ENCODE measurements around the gene DSCAM. TPM values are rescaled to one million over a fixed set of nuclear protein-coding genes. Genes with fewer than 3 reads are reported as not detected.

The DSCAM gene
- total and polyA plus RNA-seq, 2 experiments from 2014 or later = 0.07 TPM; not detected in 1

GRCh38 chr21:40623528-40623927, 223.4 kb downstream of the DSCAM start:
- H3K4me3 ChIP-seq = 0 out of 2 replicates have a peak overlapping the region, but pooled peaks have one; percentile 5
- H3K4me2 ChIP-seq = peak overlapping the region; percentile 6; the same call in 1 of the 2 replicates
- no peak overlapping the region for H3K27ac ChIP-seq (ENCODE audit: low read depth)
- Mint-ChIP-seq H3K36me3 (ENCODE audit: low read depth) (peaks cover 9% of the 10 kb centered on the region), H3K4me1 (peaks cover 28% of the 10 kb centered on the region), H3K4me3 (no peak overlapping the region), H3K27ac (no peak overlapping the region), H3K9me3 (peaks cover 74% of the 10 kb centered on the region), H3K27me3 (ENCODE audit: insufficient read depth, low read depth, poor library complexity) (peaks cover 8% of the 10 kb centered on the region)
- DNase-seq (ENCODE audit: low spot score) = no peak
- no peaks in the 10 kb centered on the region for H3K79me2 ChIP-seq (replicated peaks; ENCODE audit: insufficient read depth)
- TF ChIP-seq ZNF462 (CRISPR knock-in tag; IDR thresholded peaks at IDR 0.05) (no peak), STAT1 (IDR thresholded peaks at IDR 0.05; ENCODE audit: unreplicated experiment) (no peak), JUNB (IDR thresholded peaks at IDR 0.05; ENCODE audit: unreplicated experiment) (no peak), ETS1 (IDR thresholded peaks at IDR 0.05) (no peak), POLR2AphosphoS5 (IDR thresholded peaks at IDR 0.05; ENCODE audit: low read depth) (no peak), NANOG (IDR thresholded peaks at IDR 0.05; ENCODE audit: borderline replicate concordance) (no peak), EZH2phosphoT487 (IDR thresholded peaks at IDR 0.05; ENCODE audit: unreplicated experiment) (no peak), EZH2 (IDR thresholded peaks at IDR 0.05; ENCODE audit: low read depth, unreplicated experiment) (no peak), REST (IDR thresholded peaks at IDR 0.05; ENCODE audit: unreplicated experiment) (no peak), ZNF114 (CRISPR knock-in tag; IDR thresholded peaks at IDR 0.05) (no peak), CTCF (conservative IDR thresholded peaks at IDR 0.05; ENCODE audit: low read depth in 2 of 2) (no peak)
- no peak overlapping the region for H2AFZ ChIP-seq
- H3K36me3 ChIP-seq (ENCODE audit: insufficient read depth) = no peaks in the 10 kb centered on the region; the same call in 1 of the 2 replicates
- no peaks in the 10 kb centered on the region for H4K20me1 ChIP-seq (replicated peaks; ENCODE audit: insufficient read depth)
- H3K4me1 ChIP-seq (ENCODE audit: insufficient read depth) = peaks cover 12% of the 10 kb centered on the region
- H3F3A ChIP-seq (replicated peaks; ENCODE audit: low read depth) = no peaks in the 10 kb centered on the region
- no peaks in the 10 kb centered on the region for H3K27me3 ChIP-seq (ENCODE audit: insufficient read depth)
- H3K9me2 ChIP-seq (ENCODE audit: insufficient read depth) = no peaks in the 10 kb centered on the region; the same call in 1 of the 2 replicates
- ATAC-seq = no peak; the same call in 2 of the 3 replicates

Data from GM23338 (cell line).